Epithelial cell of esophagus (primary cell): ENCODE results near the gene WHAMM.

Source experiments
- DNase-seq: peaks from one replicate; pipeline ENCODE4 v3.0.0; 2010; ENCODE audit warnings: low read depth
- H3K4me3 ChIP-seq: 2 replicates; pipeline ENCODE4 v1.5.1; 2011; ENCODE audit warnings: mild to moderate bottlenecking, low read length, control low read depth
- CTCF ChIP-seq: IDR thresholded peaks from 2 replicates; pipeline ENCODE4 v1.5.1; 2011; ENCODE audit warnings: low read depth, mild to moderate bottlenecking, low read length, control low read depth, inconsistent platforms; ENCODE audit not compliant: insufficient read depth; ENCODE audit errors: missing control alignments

WHAMM gene

GRCh38 chr15:82875411-82876003 lies 66.1 kb downstream of the WHAMM start:
- TF ChIP-seq CTCF = no peak
- DNase-seq = peak; percentile 78
- H3K4me3 ChIP-seq = no peak overlapping the region

- TF ChIP-seq CTCF = no peak
- no peak overlapping the region for H3K4me3 ChIP-seq
- DNase-seq = no peak
Measured at GRCh38 chr15:82877825-82878224, 68.4 kb downstream of the WHAMM start.

- DNase-seq = no peak
- H3K4me3 ChIP-seq = no peak overlapping the region
- TF ChIP-seq CTCF = no peak
Measured at GRCh38 chr15:82878325-82878724, 68.9 kb downstream of the WHAMM start.

- H3K4me3 ChIP-seq = no peak overlapping the region
- TF ChIP-seq CTCF = no peak
- DNase-seq = no peak
Measured at GRCh38 chr15:82880704-82881103, 71.3 kb downstream of the WHAMM start.

GRCh38 chr15:82881747-82882146 lies 72.3 kb downstream of the WHAMM start:
- H3K4me3 ChIP-seq = no peak overlapping the region
- no peak for DNase-seq
- no peak for TF ChIP-seq CTCF

- no peak overlapping the region for H3K4me3 ChIP-seq
- no peak for TF ChIP-seq CTCF
- no peak for DNase-seq
Measured at GRCh38 chr15:82882273-82882928, 73.0 kb downstream of the WHAMM start.
